Adrenal gland (tissue), 5 donors: ENCODE results near the gene OR2A5.

ENCODE experiments used
- POLR2A ChIP-seq, 2 donors: fragments of 450-650 bp; IDR thresholded peaks; one replicate each; pipeline ENCODE4 v1.6.1; 2017; ENCODE audit warnings: antibody characterized with exemption in 2 of 2, mild to moderate bottlenecking in 2 of 2, moderate library complexity in 1 of 2
- TF ChIP-seq, protein P1 (sequence below), 6 experiments: fragments of 450-650 bp in 4 of 6; fragments of 200-600 bp in 2 of 6; sonication (generic) in 1 of 6; IDR thresholded peaks; 1 replicate in 5 of 6; 2 replicates in 1 of 6; pipeline versions ENCODE4 v1.5.1 to v1.8.0; 2016 to 2021; ENCODE audit warnings: antibody characterized with exemption in 6 of 6, mild to moderate bottlenecking in 2 of 6, moderate library complexity in 1 of 6
- donor health status: DM: no; HTN: no; CAD: no.

- TF ChIP-seq, protein P1, sequence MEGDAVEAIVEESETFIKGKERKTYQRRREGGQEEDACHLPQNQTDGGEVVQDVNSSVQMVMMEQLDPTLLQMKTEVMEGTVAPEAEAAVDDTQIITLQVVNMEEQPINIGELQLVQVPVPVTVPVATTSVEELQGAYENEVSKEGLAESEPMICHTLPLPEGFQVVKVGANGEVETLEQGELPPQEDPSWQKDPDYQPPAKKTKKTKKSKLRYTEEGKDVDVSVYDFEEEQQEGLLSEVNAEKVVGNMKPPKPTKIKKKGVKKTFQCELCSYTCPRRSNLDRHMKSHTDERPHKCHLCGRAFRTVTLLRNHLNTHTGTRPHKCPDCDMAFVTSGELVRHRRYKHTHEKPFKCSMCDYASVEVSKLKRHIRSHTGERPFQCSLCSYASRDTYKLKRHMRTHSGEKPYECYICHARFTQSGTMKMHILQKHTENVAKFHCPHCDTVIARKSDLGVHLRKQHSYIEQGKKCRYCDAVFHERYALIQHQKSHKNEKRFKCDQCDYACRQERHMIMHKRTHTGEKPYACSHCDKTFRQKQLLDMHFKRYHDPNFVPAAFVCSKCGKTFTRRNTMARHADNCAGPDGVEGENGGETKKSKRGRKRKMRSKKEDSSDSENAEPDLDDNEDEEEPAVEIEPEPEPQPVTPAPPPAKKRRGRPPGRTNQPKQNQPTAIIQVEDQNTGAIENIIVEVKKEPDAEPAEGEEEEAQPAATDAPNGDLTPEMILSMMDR (IDR thresholded peaks at IDR 0.05): no peak
- TF ChIP-seq POLR2A (IDR thresholded peaks at IDR 0.05): no peak
These were observed 15.6 kb upstream of the OR2A5 start for GRCh38 chr7:144032985-144033709.
